ENCODE results near the gene TPTE2. TPM values are rescaled to one million over a fixed set of nuclear protein-coding genes. Genes with fewer than 3 reads are reported as not detected.

The TPTE2 gene
- total RNA-seq, 6 experiments from 2014 or later = not detected

DNA sequence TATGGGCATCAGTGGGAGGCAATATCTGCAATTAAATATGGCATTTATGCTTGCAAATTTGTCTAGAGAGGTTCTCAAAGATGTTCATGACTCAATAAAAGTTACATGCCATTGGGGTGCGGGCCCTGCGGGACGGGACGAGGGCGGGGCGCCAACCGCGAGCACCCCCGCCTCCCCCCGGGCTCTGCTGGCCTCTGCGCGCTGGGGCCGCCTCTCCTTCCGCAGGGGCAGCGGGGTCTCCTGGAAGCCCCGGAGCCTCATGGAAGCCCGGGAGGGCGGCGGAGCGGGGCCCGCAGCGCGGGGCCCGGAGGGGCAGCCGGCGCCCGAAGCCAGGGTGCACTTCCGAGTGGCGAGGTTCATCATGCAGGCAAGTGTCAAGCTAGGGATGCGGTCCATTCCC, 179.2 kb downstream of the TPTE2 start:
- Histone ChIP-seq H3K27me3 (no peaks in the 10 kb centered on the region), H3K36me3 (no peaks in the 10 kb centered on the region), H3K4me3 (no peak overlapping the region), H3K4me1 (no peaks in the 10 kb centered on the region), H3K27ac (no peak overlapping the region), H3K9me3 (no peaks in the 10 kb centered on the region)
- TF ChIP-seq, protein P1, sequence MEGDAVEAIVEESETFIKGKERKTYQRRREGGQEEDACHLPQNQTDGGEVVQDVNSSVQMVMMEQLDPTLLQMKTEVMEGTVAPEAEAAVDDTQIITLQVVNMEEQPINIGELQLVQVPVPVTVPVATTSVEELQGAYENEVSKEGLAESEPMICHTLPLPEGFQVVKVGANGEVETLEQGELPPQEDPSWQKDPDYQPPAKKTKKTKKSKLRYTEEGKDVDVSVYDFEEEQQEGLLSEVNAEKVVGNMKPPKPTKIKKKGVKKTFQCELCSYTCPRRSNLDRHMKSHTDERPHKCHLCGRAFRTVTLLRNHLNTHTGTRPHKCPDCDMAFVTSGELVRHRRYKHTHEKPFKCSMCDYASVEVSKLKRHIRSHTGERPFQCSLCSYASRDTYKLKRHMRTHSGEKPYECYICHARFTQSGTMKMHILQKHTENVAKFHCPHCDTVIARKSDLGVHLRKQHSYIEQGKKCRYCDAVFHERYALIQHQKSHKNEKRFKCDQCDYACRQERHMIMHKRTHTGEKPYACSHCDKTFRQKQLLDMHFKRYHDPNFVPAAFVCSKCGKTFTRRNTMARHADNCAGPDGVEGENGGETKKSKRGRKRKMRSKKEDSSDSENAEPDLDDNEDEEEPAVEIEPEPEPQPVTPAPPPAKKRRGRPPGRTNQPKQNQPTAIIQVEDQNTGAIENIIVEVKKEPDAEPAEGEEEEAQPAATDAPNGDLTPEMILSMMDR (IDR thresholded peaks at IDR 0.05) = no peak
- TF ChIP-seq POLR2A (IDR thresholded peaks at IDR 0.05) = no peak
- DNase-seq = no peak
- WGBS (ENCODE audit: insufficient coverage, low coverage, low lambda C conversion rate, missing lambda C conversion rate) = 92% methylated on average over 4 of the region's 30 CpGs
- intact Hi-C loops (cut with DNase I) = no loop called here
- no peak for ATAC-seq

Other genes with a start within 250 kb of the TPTE2 start
- 10 to 100 TPM in 4 of 6 experiments, 1 to 10 TPM in 2; 7.3 to 15.4 (median 10.2) TPM for gene MPHOSPH8, start 72.1 kb upstream of the TPTE2 start, total RNA-seq
- gene PSPC1, start 221.4 kb upstream of the TPTE2 start, total RNA-seq = 10 to 100 TPM; 10.4 to 23.9 (median 16.4) TPM

All from right lobe of liver (tissue), 6 donors.